Uterus (tissue), 2 donors: Measurements from ENCODE around the gene TTLL7.
"Not testable (repeated sequence)": the region's sequence is repeated elsewhere in the genome, so short reads cannot be mapped to it uniquely, and the experiment has no call there.

Source experiments
- POLR2A ChIP-seq, 2 donors: fragments of 450-650 bp; IDR thresholded peaks; one replicate each; pipeline ENCODE4 v1.6.1; 2016; ENCODE audit warnings: antibody characterized with exemption in 2 of 2, mild to moderate bottlenecking in 1 of 2, moderate library complexity in 1 of 2
- TF ChIP-seq, protein P1 (sequence below), 4 experiments: fragments of 200-600 bp in 2 of 4; fragments of 450-650 bp in 2 of 4; sonication (generic) in 2 of 4; IDR thresholded peaks; one replicate each; pipeline ENCODE4 v1.5.1; 2016 to 2019; ENCODE audit warnings: antibody characterized with exemption in 4 of 4, mild to moderate bottlenecking in 2 of 4, moderate library complexity in 1 of 4

DNA sequence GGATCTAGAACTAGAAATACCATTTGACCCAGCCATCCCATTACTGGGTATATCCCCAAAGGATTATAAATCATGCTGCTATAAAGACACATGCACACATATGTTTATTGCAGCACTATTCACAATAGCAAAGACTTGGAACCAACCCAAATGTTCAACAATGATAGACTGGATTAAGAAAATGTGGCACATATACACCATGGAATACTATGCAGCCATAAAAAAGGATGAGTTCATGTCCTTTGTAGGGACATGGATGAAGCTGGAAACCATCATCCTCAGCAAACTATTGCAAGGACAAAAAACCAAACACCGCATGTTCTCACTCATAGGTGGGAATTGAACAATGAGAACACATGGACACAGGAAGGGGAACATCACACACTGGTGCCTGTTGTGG, 82.8 kb downstream of the TTLL7 start:
- TF ChIP-seq, protein P1, sequence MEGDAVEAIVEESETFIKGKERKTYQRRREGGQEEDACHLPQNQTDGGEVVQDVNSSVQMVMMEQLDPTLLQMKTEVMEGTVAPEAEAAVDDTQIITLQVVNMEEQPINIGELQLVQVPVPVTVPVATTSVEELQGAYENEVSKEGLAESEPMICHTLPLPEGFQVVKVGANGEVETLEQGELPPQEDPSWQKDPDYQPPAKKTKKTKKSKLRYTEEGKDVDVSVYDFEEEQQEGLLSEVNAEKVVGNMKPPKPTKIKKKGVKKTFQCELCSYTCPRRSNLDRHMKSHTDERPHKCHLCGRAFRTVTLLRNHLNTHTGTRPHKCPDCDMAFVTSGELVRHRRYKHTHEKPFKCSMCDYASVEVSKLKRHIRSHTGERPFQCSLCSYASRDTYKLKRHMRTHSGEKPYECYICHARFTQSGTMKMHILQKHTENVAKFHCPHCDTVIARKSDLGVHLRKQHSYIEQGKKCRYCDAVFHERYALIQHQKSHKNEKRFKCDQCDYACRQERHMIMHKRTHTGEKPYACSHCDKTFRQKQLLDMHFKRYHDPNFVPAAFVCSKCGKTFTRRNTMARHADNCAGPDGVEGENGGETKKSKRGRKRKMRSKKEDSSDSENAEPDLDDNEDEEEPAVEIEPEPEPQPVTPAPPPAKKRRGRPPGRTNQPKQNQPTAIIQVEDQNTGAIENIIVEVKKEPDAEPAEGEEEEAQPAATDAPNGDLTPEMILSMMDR (IDR thresholded peaks at IDR 0.05), result not testable (repeated sequence)
- not testable (repeated sequence) for TF ChIP-seq POLR2A (IDR thresholded peaks at IDR 0.05)
